Activated T-helper 1 cell treated with Interleukin-2 at 50 U/mL for 16 hours (primary cell): Measurements from ENCODE around the gene SNX13.
"Not testable (repeated sequence)": the region's sequence is repeated elsewhere in the genome, so short reads cannot be mapped to it uniquely, and the experiment has no call there.

Experiments used
- DNase-seq: peaks from one replicate; pipeline ENCODE4 v3.0.0-alpha.2; 2020; ENCODE audit warnings: low read depth

Gene SNX13

DNA sequence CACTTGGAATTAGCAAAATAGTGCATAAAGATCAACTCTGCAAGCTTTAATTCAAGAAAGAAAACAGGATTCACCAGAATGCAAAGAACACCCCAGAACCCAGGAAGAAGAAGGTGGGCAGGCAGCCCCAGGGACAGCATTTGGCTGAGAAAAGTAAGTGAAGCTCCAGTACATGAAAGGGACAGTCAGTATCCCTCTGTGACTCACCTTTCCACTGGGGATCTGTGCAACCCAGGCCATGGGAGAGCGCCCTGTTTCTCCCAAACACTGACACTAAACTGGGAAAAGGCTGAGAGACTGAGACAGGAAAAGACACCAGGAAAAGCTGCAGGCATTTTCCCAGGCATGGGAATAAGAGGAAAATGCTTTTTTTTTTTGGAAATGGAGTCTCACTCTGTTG, 28.2 kb downstream of the SNX13 start:
- DNase-seq: no peak

- DNase-seq: no peak
Measured at GRCh38 chr7:17910377-17910776, 29.9 kb downstream of the SNX13 start.

GRCh38 chr7:17909310-17909709, 31.0 kb downstream of the SNX13 start:
- not testable (repeated sequence) for DNase-seq

DNA sequence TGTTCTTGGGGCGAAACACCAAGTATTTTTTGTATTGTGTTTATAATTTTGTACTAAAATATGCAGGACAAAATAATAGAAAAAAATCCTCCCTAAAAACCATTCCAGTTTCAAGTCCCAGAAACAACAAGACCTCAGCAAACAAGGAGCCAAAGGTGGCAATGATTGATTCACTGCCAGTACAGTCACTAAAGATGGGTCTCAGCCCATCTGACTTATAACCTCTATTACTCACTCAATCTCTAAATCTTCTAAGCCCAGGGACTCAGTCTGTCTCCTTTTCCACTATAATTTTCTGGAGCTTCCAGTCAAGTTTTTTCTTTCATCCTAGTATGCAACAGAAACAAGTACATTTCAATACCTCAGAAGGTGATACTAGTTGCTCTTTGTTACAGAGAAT, 33.3 kb downstream of the SNX13 start:
- no peak for DNase-seq

GRCh38 chr7:17903337-17903736, 37.0 kb downstream of the SNX13 start:
- no peak for DNase-seq

DNA sequence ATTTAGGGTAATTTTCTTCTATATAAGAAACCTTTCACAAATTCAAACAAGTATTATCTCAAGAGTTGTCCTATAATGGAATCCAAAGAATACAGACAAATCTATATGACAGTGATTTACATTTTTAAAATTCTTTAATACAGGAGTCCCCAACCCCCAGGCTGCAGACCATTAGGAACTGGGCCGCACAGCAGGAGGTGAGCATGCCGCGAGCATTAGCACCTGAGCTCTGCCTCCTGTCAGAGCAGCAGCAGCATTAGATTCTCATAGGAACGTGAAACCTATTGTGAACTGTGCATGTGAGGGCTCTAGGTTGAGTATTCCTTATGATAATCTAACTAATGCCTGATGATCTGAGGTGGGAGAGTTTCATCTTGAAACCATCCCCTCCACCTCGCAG, 37.7 kb downstream of the SNX13 start:
- no peak for DNase-seq

GRCh38 chr7:17900464-17900863, 39.8 kb downstream of the SNX13 start:
- DNase-seq: no peak

DNA sequence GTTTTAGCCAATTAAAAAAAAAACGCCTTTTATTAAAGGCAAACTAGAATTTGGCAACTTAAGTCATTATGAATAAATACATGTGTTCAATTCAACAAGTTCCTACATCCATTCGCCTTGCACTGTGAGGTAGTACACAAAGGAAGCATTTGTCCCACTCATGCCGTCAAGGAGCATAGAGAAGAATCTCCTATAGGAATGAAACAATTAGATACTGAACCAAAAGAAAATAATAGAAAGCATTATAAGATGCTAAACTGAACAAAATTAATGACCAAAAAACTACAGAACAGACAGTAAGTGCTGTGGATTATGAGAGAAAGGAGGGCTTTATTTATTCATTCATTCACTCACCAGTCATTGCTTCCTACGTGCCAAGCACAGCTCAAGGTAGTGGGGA, 42.2 kb downstream of the SNX13 start:
- no peak for DNase-seq

DNA sequence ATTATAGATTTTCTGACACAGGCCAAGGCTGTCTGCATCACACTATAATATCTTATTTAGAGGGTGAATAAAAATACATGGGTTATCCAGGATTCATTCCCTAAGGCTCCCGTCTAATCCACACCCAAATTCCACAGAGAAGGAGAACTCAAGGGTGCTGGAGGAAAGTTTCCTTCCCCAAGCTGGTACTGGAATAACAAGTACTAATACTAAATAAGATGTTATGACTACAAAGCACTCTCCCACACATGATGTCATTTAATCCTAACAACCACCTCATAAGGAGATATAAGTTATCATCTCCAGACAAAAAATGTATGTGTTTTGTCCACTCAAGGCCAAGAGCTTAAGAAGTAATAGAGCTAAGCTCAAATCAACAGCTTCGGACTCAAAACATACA, 53.0 kb downstream of the SNX13 start:
- DNase-seq: no peak

- no peak for DNase-seq
Measured at GRCh38 chr7:17882685-17883084, 57.6 kb downstream of the SNX13 start.

DNA sequence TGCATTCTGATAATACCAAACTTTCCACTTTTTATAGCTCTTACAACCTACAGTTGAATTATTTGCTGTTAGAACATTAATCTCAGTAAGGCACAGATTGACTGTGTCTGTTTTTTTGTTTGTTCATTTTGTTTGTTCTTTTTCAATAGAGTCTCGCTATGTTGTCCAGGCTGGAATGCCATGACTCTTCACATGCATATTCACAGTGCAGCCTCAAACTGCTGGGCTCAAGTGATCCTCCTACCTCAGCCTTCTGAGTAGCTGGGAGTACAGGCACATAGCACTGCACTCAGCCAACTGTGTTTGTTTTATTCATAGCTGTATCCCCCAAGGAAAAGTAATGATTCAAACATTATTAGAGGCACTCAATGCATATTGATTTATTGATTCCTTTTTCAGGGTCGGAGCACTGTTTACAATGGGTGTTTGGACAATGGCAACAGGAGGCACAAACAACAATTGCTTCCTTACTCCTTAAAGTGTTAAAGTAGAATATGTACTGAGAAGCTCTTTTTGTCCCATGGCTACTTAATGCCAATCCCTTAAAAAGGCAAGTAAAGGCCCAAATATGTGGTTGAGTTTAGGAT, 61.1 kb downstream of the SNX13 start:
- DNase-seq: no peak

- DNase-seq: no peak
Measured at GRCh38 chr7:17878627-17879026, 61.7 kb downstream of the SNX13 start.

DNA sequence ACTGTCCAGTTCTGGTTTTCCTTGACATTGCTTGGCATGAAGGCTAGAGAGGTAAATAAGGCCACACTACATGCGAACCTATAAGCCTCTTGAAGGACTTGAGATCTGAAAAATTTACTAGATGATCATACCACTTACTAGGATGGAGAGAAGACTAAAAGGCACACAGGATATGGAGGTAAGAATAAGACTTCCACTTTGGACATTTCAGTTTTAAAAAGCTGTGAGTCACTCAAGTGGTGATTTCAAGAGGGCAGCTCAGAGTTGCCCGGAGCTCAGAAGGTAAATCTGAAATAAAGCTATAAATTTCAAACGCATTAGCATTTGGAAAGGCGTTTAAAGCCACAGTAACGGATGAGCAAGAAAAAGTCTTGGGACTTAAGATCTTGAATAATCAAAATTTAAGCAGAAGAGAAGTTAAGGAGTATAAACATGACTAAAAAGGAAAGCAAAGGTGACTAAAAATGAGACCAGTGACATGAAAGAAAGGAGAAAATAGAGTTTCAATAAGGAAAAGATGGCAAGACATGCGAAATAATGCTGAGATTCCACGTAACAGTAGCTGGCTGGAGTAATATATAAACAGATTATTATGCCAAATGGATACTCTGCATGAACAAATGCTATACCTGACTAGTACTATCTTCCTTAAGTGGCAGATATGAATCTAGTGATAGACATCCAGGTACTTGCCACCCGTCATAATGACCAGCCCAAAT, 68.3 kb downstream of the SNX13 start:
- no peak for DNase-seq

GRCh38 chr7:17870406-17870805, 69.9 kb downstream of the SNX13 start:
- no peak for DNase-seq

DNA sequence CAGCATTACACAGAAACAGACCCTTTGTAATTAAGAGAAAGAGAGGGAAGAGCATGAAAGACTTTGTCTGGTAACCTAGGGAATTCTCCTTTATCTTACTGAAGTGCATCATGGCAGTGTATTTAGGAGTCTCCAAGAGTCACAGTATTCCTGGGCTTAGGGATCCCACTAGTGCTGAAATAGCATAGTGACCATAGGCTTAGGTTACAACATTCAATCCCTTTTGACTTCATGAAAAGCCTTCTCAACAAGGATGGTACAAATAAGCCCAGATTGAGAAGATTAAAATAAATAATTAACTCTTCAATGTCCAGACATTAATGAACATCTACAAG, 76.5 kb downstream of the SNX13 start:
- no peak for DNase-seq

DNA sequence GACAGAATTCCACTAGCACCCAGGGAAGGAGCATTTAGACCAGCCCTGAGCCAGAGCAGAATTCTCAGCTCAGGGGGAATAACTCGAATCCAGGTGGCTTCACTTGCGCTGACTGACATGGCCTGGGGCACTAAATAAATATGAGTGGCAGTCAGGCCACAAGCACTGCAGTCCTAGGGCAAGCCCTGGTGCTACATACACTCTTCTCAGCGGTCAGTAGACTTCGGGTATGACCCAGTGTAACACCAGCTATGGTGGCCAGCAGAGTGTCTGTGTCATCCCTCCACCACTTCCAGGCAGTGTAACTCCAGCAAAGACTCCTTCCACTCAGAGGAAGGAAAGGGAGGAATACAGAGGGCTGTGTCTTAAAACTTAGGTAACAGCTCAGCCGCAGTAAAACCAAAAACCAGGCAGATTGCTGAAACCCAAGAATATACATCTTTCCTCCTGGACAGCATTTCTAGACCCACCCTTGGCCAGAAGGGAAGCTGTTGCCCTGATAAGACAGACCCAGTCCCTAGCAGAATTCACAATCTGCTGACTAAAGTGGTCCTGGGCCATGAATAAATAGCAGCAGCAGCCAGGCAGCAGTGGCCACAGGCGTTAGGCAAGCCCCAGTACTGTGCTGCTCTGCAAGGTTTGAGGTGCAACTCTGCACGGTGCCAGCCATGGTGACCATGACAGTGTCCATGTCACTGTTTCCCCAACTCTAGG, 77.0 kb downstream of the SNX13 start:
- DNase-seq: no peak

DNA sequence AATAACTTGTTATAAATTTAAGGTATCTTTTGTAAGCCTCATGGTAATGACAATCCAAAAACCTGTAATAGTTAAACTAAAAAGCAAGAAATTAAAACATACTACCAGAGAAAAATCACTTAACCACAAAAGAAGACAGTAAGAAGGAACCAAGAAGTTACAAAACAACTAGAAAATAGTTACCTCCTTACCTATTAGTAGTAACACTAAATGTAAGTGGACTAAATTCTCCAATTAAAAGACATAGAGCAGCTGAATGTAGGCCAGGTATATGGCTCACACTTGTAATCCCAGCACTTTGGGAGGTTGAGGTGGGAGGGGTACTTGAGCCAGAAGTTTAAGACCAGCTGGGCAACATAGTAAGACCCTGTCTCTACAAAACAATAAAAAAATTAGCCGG, 84.0 kb downstream of the SNX13 start:
- no peak for DNase-seq

- no peak for DNase-seq
Measured at GRCh38 chr7:17855202-17855601, 85.1 kb downstream of the SNX13 start.

DNA sequence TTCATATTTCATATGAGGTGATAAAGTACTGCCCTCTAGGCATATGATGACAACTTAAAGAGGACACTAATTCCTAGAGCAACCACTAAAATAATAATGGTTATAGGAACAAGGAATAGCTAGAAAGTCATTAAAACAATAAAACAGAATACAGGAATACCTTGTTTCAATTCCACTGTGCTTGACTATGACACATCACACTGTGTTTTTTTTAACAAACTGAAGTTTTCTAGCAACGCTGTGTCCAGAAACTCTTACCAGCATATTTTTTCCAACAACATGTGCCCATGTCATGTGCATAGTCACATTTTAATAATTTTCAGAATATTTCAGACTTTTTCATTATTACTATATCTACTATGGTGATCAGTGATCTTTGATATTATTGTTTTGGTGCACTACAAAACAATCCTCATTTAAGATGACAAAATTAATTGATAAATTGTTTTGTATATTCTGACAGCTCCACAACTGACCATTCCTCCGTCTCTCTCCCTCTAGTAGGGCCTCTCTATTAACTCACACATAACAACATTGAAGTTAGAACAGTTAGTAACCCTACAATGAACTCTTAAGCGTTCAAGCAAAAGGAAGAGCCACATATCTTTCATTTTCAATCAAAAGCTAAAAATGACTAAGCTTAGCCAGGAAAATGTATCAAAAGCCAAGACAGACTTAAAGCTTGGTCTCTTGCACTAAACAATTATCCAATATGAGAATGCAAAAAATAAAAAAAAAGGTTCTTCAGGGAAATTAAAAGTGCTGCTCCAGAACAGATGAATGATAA, 85.8 kb downstream of the SNX13 start:
- DNase-seq: no peak

DNA sequence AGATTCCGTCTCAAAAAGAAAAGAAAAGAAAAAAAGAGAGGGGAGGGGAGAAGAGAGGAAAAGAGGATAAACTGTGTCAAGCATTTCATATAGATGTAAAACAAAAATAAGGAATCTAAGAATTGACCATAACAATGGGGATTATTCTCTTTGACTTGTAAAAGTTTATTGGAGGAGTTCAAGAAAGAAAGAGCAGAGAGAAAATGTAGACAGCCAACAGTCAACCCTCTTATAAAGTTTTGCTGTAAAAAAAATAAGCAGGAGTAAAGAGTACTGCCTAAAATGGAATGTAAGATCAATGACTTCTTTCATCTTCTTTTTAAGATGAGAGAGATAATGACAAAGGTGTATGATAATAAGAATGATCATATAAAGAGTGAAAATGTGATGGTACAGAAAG, 87.9 kb downstream of the SNX13 start:
- DNase-seq: no peak

DNA sequence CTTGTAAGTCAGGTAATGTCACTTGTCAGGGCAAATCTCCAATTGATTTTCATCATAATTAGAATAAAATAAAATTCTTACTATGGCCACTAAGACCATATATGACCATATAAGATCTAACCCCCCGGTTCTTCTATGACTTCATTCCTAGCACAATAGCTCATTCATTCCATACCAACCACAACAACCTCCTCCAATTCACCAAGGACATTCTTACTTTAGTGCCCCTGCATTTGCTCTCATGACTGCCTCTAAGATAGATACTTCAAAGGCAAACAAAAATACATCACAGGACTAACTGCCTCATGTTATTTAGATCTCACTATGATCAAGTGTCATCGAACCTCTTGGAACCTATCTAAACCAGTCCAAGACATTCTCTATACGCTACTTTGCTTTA, 90.8 kb downstream of the SNX13 start:
- DNase-seq: no peak

GRCh38 chr7:17848516-17848915, 91.8 kb downstream of the SNX13 start:
- DNase-seq: no peak

GRCh38 chr7:17846935-17847334, 93.4 kb downstream of the SNX13 start:
- DNase-seq: no peak
